ENCODE results near the gene SSH2.

SSH2 gene

DNA sequence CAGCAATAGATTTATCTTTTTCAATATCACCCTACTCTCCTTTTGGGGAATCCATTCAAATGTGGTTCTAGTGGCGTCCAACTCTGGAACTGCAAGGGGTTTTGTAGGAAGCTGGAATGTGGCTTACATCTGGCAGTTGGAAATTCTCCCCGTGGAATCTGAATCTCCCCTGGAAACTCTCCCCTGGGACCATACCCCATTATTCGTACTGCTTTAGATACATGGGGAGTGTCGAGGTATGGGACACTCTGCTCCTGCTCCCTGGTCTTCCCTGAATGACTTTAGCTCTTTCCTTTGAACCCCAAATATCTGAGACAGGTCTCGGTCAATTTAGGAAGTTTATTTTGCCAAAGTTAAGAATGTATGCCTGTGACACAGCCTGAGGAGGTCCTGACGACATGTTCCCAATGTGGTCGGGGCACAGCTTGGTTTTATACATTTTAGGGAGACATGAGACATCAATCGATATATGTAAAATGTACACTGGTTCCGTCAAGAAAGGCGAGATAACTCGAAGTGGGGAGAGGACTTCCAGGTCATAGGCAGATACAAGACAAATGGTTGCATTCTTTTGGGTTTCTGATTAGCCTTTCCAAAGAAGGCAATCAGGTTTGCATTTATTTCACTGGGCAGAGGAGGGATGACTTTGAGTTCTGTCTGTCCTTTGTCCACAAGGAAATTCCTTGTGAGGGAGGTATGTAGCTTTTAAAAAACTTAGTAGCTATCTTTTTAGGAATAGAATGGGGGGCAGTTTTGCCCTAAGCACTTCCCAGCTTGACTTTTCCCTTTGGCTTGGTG is 218.2 kb downstream of the SSH2 start:
- TF ChIP-seq CTCF (IDR thresholded peaks at IDR 0.05; ENCODE audit: low read length) (no peak), EZH2 (optimal IDR thresholded peaks at IDR 0.05; ENCODE audit: low read depth, low read length) (no peak), EZH2phosphoT487 (IDR thresholded peaks at IDR 0.05; ENCODE audit: low read length) (no peak)
- Histone ChIP-seq H3K27me3 (replicated peaks; ENCODE audit: insufficient read depth, low read length) (no peaks in the 10 kb centered on the region), H3K4me1 (ENCODE audit: low read length) (peaks cover 18% of the 10 kb centered on the region), H3F3A (ENCODE audit: insufficient read depth, low read length) (peaks cover 10% of the 10 kb centered on the region), H3K4me3 (ENCODE audit: low read length) (no peak overlapping the region), H3K9me2 (replicated peaks; ENCODE audit: insufficient read depth, low read length) (no peaks in the 10 kb centered on the region), H4K20me1 (ENCODE audit: insufficient read depth, low read length) (no peaks in the 10 kb centered on the region), H3K27ac (ENCODE audit: low read length) (no peak overlapping the region), H3K9ac (ENCODE audit: low read length) (no peak overlapping the region), H3K79me2 (ENCODE audit: low read length) (no peaks in the 10 kb centered on the region), H3K9me3 (replicated peaks; ENCODE audit: insufficient read depth, low read length) (no peaks in the 10 kb centered on the region), H2AFZ (ENCODE audit: low read length) (no peak overlapping the region), H3K36me3 (replicated peaks; ENCODE audit: insufficient read depth, low read length) (no peaks in the 10 kb centered on the region), H3K4me2 (ENCODE audit: low read depth, low read length) (no peak overlapping the region)
- DNase-seq = no peak

GRCh38 chr17:29710891-29711418 is 219.1 kb downstream of the SSH2 start:
- Histone ChIP-seq H3K27ac (ENCODE audit: low read length) (no peak overlapping the region), H3K4me3 (ENCODE audit: low read length) (no peak overlapping the region)

GRCh38 chr17:29710520-29710884 is 219.5 kb downstream of the SSH2 start:
- H3K79me2 ChIP-seq (ENCODE audit: low read length) = no peaks in the 10 kb centered on the region
- H3K4me2 ChIP-seq (ENCODE audit: low read depth, low read length) = no peak overlapping the region

More at GRCh38 chr17:29710891-29711418, 219.1 kb downstream of the SSH2 start:
- Histone ChIP-seq H3K27me3 (replicated peaks; ENCODE audit: insufficient read depth, low read length) (no peaks in the 10 kb centered on the region), H3K9me2 (replicated peaks; ENCODE audit: insufficient read depth, low read length) (no peaks in the 10 kb centered on the region), H3F3A (ENCODE audit: insufficient read depth, low read length) (peaks cover 17% of the 10 kb centered on the region), H3K36me3 (replicated peaks; ENCODE audit: insufficient read depth, low read length) (no peaks in the 10 kb centered on the region), H3K4me2 (ENCODE audit: low read depth, low read length) (no peak overlapping the region), H2AFZ (ENCODE audit: low read length) (no peak overlapping the region), H3K9me3 (replicated peaks; ENCODE audit: insufficient read depth, low read length) (no peaks in the 10 kb centered on the region), H4K20me1 (ENCODE audit: insufficient read depth, low read length) (no peaks in the 10 kb centered on the region), H3K9ac (ENCODE audit: low read length) (no peak overlapping the region), H3K4me1 (ENCODE audit: low read length) (peaks cover 22% of the 10 kb centered on the region), H3K79me2 (ENCODE audit: low read length) (no peaks in the 10 kb centered on the region)
- DNase-seq = no peak
- TF ChIP-seq EZH2phosphoT487 (IDR thresholded peaks at IDR 0.05; ENCODE audit: low read length) = no peak
- no peak for TF ChIP-seq CTCF (IDR thresholded peaks at IDR 0.05; ENCODE audit: low read length)
- TF ChIP-seq EZH2 (optimal IDR thresholded peaks at IDR 0.05; ENCODE audit: low read depth, low read length) = no peak

More at GRCh38 chr17:29710520-29710884, 219.5 kb downstream of the SSH2 start:
- no peak for DNase-seq
- H3K36me3 ChIP-seq (replicated peaks; ENCODE audit: insufficient read depth, low read length) = no peaks in the 10 kb centered on the region
- H3K4me1 ChIP-seq (ENCODE audit: low read length) = peaks cover 27% of the 10 kb centered on the region
- H3K9ac ChIP-seq (ENCODE audit: low read length) = no peak overlapping the region
- H4K20me1 ChIP-seq (ENCODE audit: insufficient read depth, low read length) = no peaks in the 10 kb centered on the region
- no peak overlapping the region for H3K27ac ChIP-seq (ENCODE audit: low read length)
- no peak overlapping the region for H2AFZ ChIP-seq (ENCODE audit: low read length)
- H3K9me3 ChIP-seq (replicated peaks; ENCODE audit: insufficient read depth, low read length) = no peaks in the 10 kb centered on the region
- H3K9me2 ChIP-seq (replicated peaks; ENCODE audit: insufficient read depth, low read length) = no peaks in the 10 kb centered on the region
- no peaks in the 10 kb centered on the region for H3K27me3 ChIP-seq (replicated peaks; ENCODE audit: insufficient read depth, low read length)
- peaks cover 22% of the 10 kb centered on the region for H3F3A ChIP-seq (ENCODE audit: insufficient read depth, low read length)
- TF ChIP-seq EZH2phosphoT487 (IDR thresholded peaks at IDR 0.05; ENCODE audit: low read length) (no peak), EZH2 (optimal IDR thresholded peaks at IDR 0.05; ENCODE audit: low read depth, low read length) (no peak), CTCF (IDR thresholded peaks at IDR 0.05; ENCODE audit: low read length) (no peak)
- H3K4me3 ChIP-seq (ENCODE audit: low read length) = no peak overlapping the region
